ENCODE data around the gene PTPRN2. TPM values are rescaled to one million over a fixed set of nuclear protein-coding genes. Genes with fewer than 3 reads are reported as not detected.

Gene PTPRN2
- total RNA-seq, 2 experiments from 2014 or later, result 0.70 TPM; not detected in 1

DNA sequence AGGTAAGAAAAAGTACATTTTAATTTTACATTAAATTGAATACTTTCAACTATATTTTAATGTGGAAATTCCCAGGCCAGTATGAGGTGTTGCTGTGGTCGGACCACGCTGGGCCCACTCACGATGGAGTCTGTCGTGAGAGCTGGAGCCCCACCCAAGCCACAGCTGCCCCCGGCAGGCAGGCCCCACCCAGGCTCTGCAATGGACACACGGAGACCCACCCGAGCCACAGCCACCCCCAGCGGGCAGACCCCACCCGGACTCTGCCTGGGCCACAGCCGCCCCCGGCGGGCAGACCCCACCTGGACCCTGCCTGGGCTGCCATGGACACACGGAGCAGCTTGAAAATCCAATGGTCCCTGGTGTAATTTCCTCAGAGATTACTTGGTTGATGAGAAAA, 141.3 kb downstream of the PTPRN2 start:
- Histone ChIP-seq H3K4me1 (ENCODE audit: insufficient read depth, low read length, poor library complexity, severe bottlenecking) (no peaks in the 10 kb centered on the region), H4K20me1 (ENCODE audit: insufficient read depth, low read length) (no peaks in the 10 kb centered on the region), H3K4me3 (ENCODE audit: low read depth, low read length, poor library complexity, severe bottlenecking) (no peak overlapping the region), H3K27ac (ENCODE audit: low read depth, low read length, poor library complexity, severe bottlenecking) (no peak overlapping the region), H3K4me2 (ENCODE audit: low read length) (no peak overlapping the region), H3K9me2 (ENCODE audit: insufficient read depth, low read length) (no peaks in the 10 kb centered on the region), H2AFZ (ENCODE audit: low read length) (no peak overlapping the region), H3K79me2 (ENCODE audit: insufficient read depth, low read depth, low read length) (no peaks in the 10 kb centered on the region), H3K9me3 (ENCODE audit: low read length) (no peaks in the 10 kb centered on the region), H3K36me3 (ENCODE audit: insufficient read depth, low read length) (no peaks in the 10 kb centered on the region)
- TF ChIP-seq, protein P1, sequence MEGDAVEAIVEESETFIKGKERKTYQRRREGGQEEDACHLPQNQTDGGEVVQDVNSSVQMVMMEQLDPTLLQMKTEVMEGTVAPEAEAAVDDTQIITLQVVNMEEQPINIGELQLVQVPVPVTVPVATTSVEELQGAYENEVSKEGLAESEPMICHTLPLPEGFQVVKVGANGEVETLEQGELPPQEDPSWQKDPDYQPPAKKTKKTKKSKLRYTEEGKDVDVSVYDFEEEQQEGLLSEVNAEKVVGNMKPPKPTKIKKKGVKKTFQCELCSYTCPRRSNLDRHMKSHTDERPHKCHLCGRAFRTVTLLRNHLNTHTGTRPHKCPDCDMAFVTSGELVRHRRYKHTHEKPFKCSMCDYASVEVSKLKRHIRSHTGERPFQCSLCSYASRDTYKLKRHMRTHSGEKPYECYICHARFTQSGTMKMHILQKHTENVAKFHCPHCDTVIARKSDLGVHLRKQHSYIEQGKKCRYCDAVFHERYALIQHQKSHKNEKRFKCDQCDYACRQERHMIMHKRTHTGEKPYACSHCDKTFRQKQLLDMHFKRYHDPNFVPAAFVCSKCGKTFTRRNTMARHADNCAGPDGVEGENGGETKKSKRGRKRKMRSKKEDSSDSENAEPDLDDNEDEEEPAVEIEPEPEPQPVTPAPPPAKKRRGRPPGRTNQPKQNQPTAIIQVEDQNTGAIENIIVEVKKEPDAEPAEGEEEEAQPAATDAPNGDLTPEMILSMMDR (conservative IDR thresholded peaks at IDR 0.05; ENCODE audit: low read length), result no peak
- TF ChIP-seq EZH2phosphoT487 (IDR thresholded peaks at IDR 0.05; ENCODE audit: borderline replicate concordance, low read depth, low read length), result no peak
- CTCF ChIA-PET (ENCODE audit: unreplicated experiment), result no interaction called here
- intact Hi-C loops (cut with micrococcal nuclease; ENCODE audit: unreplicated experiment), result no loop called here
- DNase-seq (ENCODE audit: low spot score), result no peak
- POLR2A ChIA-PET, result no interaction called here
- BruUV-seq (replicated peaks), result no TSS peak

DNA sequence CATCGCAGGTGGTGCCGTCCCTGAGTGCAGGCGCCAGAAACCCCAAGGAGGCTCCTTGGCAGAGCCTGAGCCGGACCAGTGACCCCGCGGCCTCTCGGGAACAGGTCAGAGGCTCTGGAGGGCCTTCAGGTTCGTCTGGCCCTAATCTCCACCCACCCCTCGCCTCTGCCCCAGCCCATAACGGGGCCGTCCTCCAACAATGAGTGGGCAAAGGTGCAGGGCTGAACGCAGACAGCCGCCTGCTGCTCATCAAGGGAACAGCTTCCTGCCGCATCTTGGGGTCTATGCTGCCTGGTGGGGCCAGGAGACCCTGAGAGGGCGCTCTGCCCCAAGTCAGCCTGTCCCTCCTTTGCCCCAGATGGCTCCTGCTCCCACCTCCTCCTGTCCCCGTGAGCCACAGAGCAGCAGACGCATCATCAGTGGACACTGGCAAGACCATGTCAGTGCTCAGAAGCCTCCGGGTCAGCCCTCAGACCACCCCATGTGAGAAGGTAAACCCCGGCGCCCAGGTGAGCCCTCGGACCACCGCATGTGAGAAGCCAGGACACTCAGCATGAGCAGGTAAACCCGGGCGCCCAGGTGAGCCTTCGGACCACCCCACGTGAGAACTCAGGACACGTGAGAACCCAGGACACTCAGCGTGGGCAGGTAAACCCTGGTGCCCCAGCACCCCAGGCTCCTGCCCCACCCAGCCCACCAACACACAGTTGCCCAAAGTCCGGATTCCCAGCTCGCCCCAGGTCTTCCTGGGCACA, 142.0 kb downstream of the PTPRN2 start:
- Histone ChIP-seq H4K20me1 (ENCODE audit: insufficient read depth, low read length) (no peaks in the 10 kb centered on the region), H3K9me3 (ENCODE audit: low read length) (no peaks in the 10 kb centered on the region), H3K9me2 (ENCODE audit: insufficient read depth, low read length) (no peaks in the 10 kb centered on the region), H3K27ac (ENCODE audit: low read depth, low read length, poor library complexity, severe bottlenecking) (no peak overlapping the region), H3K4me3 (ENCODE audit: low read depth, low read length, poor library complexity, severe bottlenecking) (no peak overlapping the region), H3K4me1 (ENCODE audit: insufficient read depth, low read length, poor library complexity, severe bottlenecking) (no peaks in the 10 kb centered on the region), H3K4me2 (ENCODE audit: low read length) (no peak overlapping the region), H2AFZ (ENCODE audit: low read length) (no peak overlapping the region), H3K79me2 (ENCODE audit: insufficient read depth, low read depth, low read length) (no peaks in the 10 kb centered on the region), H3K36me3 (ENCODE audit: insufficient read depth, low read length) (no peaks in the 10 kb centered on the region)
- no TSS peak for BruUV-seq (replicated peaks)
- intact Hi-C loops (cut with micrococcal nuclease; ENCODE audit: unreplicated experiment), result no loop called here
- CTCF ChIA-PET (ENCODE audit: unreplicated experiment), result no interaction called here
- no peak for DNase-seq (ENCODE audit: low spot score)
- TF ChIP-seq, protein P1 (conservative IDR thresholded peaks at IDR 0.05; ENCODE audit: low read length), result no peak
- POLR2A ChIA-PET, result no interaction called here

GRCh38 chr7:158444501-158445420, 142.9 kb downstream of the PTPRN2 start:
- DNase-seq (ENCODE audit: low spot score), result no peak
- intact Hi-C loops (cut with micrococcal nuclease; ENCODE audit: unreplicated experiment), result no loop called here
- BruUV-seq (replicated peaks), result no TSS peak
- POLR2A ChIA-PET, result no interaction called here
- no peak overlapping the region for H3K4me3 ChIP-seq (ENCODE audit: low read depth, low read length, poor library complexity, severe bottlenecking)
- no peaks in the 10 kb centered on the region for H4K20me1 ChIP-seq (ENCODE audit: insufficient read depth, low read length)
- no peaks in the 10 kb centered on the region for H3K79me2 ChIP-seq (ENCODE audit: insufficient read depth, low read depth, low read length)
- no peak overlapping the region for H3K27ac ChIP-seq (ENCODE audit: low read depth, low read length, poor library complexity, severe bottlenecking)
- H3K9me2 ChIP-seq (ENCODE audit: insufficient read depth, low read length), result no peaks in the 10 kb centered on the region
- no peaks in the 10 kb centered on the region for H3K4me1 ChIP-seq (ENCODE audit: insufficient read depth, low read length, poor library complexity, severe bottlenecking)
- CTCF ChIA-PET (ENCODE audit: unreplicated experiment), result no interaction called here
- no peaks in the 10 kb centered on the region for H3K9me3 ChIP-seq (ENCODE audit: low read length)
- H3K36me3 ChIP-seq (ENCODE audit: insufficient read depth, low read length), result no peaks in the 10 kb centered on the region
- H3K4me2 ChIP-seq (ENCODE audit: low read length), result no peak overlapping the region
- no peak for TF ChIP-seq EZH2phosphoT487 (IDR thresholded peaks at IDR 0.05; ENCODE audit: borderline replicate concordance, low read depth, low read length)
- TF ChIP-seq, protein P1 (conservative IDR thresholded peaks at IDR 0.05; ENCODE audit: low read length), result no peak
- no peak overlapping the region for H2AFZ ChIP-seq (ENCODE audit: low read length)

All from OCI-LY7 (cell line).